Ureter (tissue), 1 donor: ENCODE measurements around the gene MGAT5. TPM values are rescaled to one million over a fixed set of nuclear protein-coding genes. Genes with fewer than 3 reads are reported as not detected.
"Not testable (repeated sequence)": the region's sequence is repeated elsewhere in the genome, so short reads cannot be mapped to it uniquely, and the experiment has no call there.

ENCODE experiments used
- DNase-seq: peaks from one replicate; pipeline ENCODE4 v3.0.0-alpha.2; 2020; ENCODE audit warnings: low spot score
- total RNA-seq: library from RNA; stranded (reverse); gene quantifications from one replicate; pipeline ENCODE4 v1.2.4, GENCODE V29; 2023
- donor health status: DM: yes; HTN: yes; CAD: no.

Gene MGAT5
- total RNA-seq, 1 donor from 2014 or later: 56.3 TPM

- no peak for DNase-seq
These were observed 24.7 kb downstream of the MGAT5 start for GRCh38 chr2:134278553-134278952.

- no peak for DNase-seq
These were observed 25.5 kb downstream of the MGAT5 start for GRCh38 chr2:134279417-134279816.

- no peak for DNase-seq
These were observed 26.4 kb downstream of the MGAT5 start for GRCh38 chr2:134280231-134280630.

GRCh38 chr2:134280726-134281125 is 26.9 kb downstream of the MGAT5 start:
- no peak for DNase-seq

- no peak for DNase-seq
These were observed 28.0 kb downstream of the MGAT5 start for GRCh38 chr2:134281815-134282419.

- no peak for DNase-seq
These were observed 28.9 kb downstream of the MGAT5 start for GRCh38 chr2:134282629-134283400.

GRCh38 chr2:134283661-134284060 is 29.8 kb downstream of the MGAT5 start:
- DNase-seq: no peak

GRCh38 chr2:134284119-134284670 is 30.3 kb downstream of the MGAT5 start:
- no peak for DNase-seq

- DNase-seq: no peak
These were observed 33.5 kb downstream of the MGAT5 start for GRCh38 chr2:134287323-134287722.

GRCh38 chr2:134288814-134289213 is 34.9 kb downstream of the MGAT5 start:
- DNase-seq: no peak

- no peak for DNase-seq
These were observed 35.4 kb downstream of the MGAT5 start for GRCh38 chr2:134289225-134289624.

- DNase-seq: no peak
These were observed 36.5 kb downstream of the MGAT5 start for GRCh38 chr2:134290358-134290757.

- no peak for DNase-seq
These were observed 38.6 kb downstream of the MGAT5 start for GRCh38 chr2:134292514-134292913.

- DNase-seq: no peak
These were observed 40.1 kb downstream of the MGAT5 start for GRCh38 chr2:134293719-134294537.

GRCh38 chr2:134294598-134294997 is 40.7 kb downstream of the MGAT5 start:
- DNase-seq: not testable (repeated sequence)

GRCh38 chr2:134295441-134295840 is 41.6 kb downstream of the MGAT5 start:
- no peak for DNase-seq

GRCh38 chr2:134296301-134296700 is 42.4 kb downstream of the MGAT5 start:
- DNase-seq: no peak

- no peak for DNase-seq
These were observed 45.5 kb downstream of the MGAT5 start for GRCh38 chr2:134299334-134299733.

GRCh38 chr2:134300585-134300984 is 46.7 kb downstream of the MGAT5 start:
- DNase-seq: no peak

- no peak for DNase-seq
These were observed 47.4 kb downstream of the MGAT5 start for GRCh38 chr2:134301099-134301927.

GRCh38 chr2:134301928-134302260 is 48.0 kb downstream of the MGAT5 start:
- DNase-seq: no peak
